CD1c-positive myeloid dendritic cell (primary cell): Measurements from ENCODE around the gene UBE2E1.
"Not testable (repeated sequence)": the region's sequence is repeated elsewhere in the genome, so short reads cannot be mapped to it uniquely, and the experiment has no call there.

ENCODE experiments used
- DNase-seq: peaks from one replicate; pipeline ENCODE4 v3.0.0-alpha.2; 2016; ENCODE audit errors: extremely low spot score

UBE2E1 gene

DNA sequence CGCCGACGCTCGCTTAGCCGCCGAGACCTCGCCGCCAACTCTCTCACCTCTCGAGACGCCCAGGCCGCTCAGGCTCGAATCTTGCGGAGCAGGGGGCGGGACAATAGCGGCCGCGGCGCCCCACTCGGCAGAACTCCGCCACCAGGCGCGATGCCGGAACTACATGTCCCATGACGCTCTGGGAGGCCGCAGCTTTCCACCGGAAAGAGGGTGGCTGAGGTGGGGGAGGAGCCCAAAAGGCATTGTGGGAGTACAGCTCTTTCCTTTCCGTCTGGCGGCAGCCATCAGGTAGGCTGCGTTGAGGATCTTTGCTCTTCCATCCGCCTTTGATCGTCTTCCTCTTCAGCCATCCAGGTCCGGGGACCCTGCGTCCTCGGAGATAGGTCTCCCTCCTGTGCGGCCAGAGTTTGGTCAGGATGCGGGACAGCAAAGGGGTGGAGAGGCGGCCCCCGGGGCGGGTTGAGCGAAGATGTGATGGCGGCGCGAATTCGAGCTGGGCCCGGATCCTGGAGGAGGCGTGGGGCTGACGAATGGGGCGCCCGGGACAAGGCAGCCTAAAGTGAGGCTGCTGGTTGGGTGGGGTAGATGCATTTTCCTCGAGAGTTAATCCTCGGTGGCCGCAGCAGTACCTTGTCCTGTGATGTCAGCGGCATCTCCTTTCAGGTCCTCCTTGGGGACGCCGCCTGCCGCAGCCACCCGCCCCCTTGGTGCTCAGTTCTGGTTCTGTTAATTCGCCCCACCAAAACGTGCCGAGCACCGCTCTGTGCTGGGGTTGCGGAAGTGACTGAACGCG, 111.3 kb downstream of the UBE2E1 start, which contains the start of the genes NKIRAS1 and RPL15:
Gene NKIRAS1 (minus strand): TSS at position 105 of the 793 bp plus-strand sequence. CDS start 6,086 bp downstream, outside the sequence.
Gene RPL15 (plus strand): TSS at position 247 of the 793 bp plus-strand sequence. CDS start 728 bp downstream, outside the sequence.
- DNase-seq: peak; percentile 98

DNA sequence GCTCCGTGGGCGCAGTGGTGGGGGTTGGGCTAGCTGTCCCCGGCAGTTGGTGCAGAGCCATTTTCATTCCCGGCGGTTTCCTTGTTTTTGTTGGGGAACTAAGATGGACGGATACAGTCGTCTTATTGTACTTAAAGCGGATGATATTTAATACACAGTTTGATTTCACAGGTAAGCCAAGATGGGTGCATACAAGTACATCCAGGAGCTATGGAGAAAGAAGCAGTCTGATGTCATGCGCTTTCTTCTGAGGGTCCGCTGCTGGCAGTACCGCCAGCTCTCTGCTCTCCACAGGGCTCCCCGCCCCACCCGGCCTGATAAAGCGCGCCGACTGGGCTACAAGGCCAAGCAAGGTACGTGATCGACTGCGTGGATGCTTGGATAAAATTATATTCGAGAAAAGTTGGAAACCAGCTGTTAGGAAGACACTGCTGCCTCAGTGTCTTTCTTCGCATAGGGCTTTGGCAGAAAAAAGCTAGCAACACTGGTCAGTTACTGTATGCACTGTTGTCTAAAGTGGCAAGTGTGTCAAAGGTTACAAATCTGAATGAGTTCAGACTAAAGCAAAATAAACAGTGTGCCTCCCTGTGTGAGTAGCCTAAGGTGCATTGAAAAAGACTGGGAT, 112.0 kb downstream of the UBE2E1 start:
- not testable (repeated sequence) for DNase-seq

DNA sequence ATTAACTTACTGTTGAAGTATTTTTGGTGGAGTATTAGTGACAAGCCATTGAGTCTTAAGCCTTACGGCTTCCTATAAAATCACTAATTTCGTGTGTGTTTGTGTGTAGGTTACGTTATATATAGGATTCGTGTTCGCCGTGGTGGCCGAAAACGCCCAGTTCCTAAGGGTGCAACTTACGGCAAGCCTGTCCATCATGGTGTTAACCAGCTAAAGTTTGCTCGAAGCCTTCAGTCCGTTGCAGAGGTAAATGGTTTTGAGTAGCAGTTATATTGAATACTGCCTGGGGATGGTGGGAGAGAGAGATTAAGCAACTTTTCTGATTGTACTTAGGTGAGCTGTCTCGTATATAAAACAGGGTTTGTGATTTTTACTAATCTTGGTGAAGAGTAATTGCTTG, 112.6 kb downstream of the UBE2E1 start:
- not testable (repeated sequence) for DNase-seq

DNA sequence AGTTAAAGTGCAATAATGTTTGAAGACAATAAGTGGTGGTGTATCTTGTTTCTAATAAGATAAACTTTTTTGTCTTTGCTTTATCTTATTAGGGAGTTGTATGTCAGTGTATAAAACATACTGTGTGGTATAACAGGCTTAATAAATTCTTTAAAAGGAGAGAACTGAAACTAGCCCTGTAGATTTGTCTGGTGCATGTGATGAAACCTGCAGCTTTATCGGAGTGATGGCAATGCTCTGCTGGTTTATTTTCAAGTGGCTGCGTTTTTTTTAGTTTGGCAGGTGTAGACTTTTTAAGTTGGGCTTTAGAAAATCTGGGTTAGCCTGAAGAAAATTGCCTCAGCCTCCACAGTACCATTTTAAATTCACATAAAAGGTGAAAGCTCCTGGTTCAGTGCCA, 113.9 kb downstream of the UBE2E1 start:
- DNase-seq: no peak

DNA sequence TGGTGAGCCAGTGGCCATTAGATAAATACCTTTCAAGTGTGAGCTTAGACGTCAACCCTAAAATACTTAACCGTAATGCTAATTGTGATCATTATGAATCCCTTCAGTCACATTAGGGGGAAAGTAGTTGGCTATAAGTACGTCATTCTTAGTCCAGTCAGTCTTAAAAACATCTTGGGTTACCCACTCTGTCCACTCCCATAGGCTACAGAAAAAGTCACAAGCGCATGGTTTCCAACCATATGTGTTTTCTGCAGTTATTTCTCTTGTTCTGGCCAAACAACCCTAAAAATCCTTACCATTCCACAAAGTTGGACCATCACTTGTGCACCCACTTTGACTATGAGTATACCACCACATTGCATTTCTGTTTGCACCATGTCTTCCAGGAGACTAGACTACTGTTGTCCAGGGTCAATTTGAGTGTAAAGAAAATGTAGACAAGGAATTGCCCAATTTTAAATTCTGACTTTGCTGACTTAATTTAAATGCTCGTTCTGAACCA, 114.4 kb downstream of the UBE2E1 start:
- no peak for DNase-seq

DNA sequence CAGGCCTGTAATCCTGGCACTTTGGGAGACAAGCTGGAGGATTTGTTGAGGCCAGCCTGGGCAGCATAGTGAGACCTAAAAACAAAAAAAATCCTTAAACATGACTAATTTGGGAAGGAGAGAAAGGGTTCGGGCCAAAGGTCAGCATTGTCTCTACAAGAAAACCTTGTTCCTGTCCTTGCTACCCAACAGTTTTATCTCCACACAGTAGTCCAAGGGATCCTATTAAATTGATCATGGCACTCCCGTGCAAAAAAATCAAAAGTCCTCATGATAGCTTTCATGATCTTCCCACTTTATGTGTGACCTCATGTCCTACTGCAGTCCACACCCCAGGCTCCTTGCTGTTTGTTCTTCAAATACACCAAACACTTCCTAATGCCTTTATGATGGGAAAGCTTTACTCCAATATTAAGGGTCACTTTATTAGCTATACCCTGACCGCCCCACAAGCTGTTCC, 115.3 kb downstream of the UBE2E1 start:
- no peak for DNase-seq

DNA sequence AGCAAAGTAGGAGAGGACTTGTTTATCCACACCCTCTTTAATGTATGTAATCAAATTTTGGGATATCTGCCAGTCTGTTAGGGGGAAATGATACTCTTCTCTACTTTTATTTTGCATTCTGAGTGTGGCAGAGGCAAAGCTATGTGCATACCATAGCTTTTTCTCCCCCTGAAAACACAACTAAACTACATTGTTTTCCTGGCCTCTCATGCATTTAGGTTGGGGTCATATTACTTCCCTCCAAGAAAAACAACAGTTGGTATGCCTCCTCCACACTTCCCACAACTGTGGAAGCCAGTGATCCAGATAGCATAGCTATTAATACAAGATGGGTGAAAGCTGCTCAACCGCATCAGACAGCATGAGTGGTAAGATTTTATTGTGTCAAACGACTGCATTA, 118.0 kb downstream of the UBE2E1 start:
- no peak for DNase-seq

DNA sequence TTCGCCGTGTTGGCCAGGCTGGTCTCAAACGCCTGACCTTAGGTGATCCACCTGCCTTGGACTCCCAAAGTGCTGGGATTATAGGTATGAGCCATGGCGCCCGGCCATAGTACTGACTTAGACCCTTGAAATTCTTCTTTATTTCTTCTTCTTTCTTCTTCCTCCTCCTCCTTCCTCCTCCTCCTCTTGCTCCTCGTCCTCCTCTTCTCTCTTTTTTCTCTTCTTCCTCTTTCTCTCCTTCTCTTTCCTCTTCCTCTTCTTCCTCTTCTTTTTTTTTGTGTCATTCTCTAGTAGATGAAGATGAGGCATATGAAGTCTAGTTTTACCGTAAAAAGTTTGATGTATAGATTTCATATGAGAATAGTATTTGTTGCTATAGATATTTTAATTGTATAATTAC, 120.5 kb downstream of the UBE2E1 start:
- no peak for DNase-seq

DNA sequence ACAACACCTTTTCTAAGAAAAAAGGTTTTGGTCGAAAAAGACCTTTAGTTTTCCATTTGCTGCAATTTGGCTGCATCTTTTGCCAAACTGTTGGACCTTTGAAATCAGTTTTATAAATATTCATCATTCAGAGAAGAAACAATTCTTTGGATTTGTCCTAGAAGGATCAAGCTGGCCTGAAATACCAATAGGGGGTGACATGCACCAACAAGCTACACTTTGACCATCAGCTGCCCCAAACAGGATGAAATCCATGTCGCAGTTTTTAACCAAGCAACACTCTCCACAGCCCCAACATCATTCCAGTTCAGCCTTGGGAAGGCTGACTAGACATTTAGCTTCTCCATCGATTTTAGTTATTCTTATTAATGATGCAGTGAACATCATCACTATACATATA, 121.0 kb downstream of the UBE2E1 start:
- no peak for DNase-seq

DNA sequence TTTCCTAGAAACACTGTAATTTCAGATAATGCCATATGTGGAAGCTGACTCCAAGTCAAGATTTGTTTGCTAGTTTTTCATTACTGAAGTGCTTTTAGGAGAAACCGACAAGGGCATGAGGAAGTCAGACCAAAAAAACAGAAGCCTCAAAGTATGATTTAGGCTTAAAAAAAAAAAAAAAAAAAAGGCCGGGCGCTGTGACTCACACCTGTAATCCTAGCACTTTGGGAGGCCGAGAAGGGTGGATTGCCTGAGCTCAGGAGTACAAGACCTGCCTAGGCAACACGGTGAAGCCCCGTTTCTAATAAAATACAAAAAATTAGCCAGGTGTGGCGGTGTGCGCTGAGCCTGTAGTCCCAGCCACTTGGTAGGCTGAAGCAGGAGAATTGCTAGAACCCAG, 122.8 kb downstream of the UBE2E1 start:
- DNase-seq: peak; percentile 57

DNA sequence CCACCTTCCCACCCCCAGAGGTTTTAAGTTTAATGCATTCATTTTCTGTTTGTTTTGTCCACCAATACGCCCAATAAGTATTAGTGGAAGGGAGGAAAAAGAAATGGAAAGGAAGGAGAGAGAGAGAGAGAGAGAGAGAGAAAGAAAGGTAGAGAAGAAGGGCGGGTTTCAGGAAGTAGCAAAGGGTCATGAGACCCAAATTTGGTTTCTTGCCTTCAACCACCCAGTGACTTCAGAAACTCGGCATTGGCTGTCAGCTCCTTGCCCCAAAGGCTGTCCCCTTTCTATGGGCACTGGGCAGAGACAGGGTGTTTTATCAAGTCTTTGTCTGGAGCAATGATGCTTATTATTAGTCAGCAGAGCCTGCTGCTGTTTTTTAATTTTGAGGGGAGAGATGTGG, 125.8 kb downstream of the UBE2E1 start:
- DNase-seq: no peak

DNA sequence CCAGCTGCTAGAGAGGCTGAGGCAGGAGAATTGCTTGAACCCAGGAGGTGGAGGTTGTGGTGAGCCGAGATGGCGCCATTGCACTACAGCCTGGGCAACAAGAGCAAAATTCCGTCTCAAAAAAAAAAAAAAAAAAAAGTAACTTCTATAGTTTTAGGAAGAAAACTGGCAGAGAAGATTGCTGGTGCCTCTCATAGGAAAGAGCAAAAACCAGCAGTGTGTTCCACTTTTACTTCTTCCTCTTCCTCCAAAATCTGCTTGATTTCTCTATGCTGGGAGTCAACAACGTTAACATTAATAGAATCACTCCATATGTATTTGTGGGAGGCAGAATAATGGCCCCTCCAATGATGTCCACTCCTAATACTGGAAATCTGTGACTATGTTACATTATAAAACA, 126.8 kb downstream of the UBE2E1 start:
- no peak for DNase-seq

DNA sequence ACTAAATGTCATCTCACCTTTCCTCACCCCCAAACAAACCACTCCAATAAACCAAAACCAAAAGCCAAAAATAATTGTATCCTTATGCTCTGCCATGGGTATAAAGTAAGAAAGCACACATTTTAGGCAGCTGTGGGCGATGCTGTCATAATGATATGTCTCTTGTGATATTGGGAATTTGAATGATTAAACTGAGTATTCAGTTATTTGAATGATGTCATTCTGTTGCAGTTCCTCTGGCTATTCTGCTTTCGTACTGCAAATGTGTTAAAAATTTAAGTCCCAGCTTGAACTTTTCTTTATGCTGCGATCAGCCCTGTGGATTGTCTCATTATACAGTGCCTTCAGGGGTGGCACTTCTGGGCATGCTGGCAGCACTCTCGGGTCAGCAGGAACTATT, 128.5 kb downstream of the UBE2E1 start:
- DNase-seq: no peak

DNA sequence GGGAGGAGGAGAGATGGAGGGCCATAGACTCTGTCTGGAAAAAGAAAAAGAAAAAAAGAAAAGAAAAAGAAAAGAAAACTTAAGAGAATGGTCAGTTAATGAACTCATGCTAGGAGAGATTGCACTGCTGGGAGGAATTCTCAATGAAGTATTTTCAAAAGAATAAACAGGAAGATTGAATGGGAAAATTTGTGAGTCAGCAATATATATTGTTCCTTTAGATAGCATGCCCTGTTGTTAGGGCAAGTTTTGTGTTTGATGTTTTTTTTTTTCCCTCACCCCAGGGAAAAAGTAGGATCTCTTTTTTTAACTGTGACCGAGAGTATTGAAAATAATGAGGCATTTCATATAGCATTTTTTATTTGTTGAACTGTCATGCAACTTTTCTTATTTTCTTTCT, 131.5 kb downstream of the UBE2E1 start:
- no peak for DNase-seq

DNA sequence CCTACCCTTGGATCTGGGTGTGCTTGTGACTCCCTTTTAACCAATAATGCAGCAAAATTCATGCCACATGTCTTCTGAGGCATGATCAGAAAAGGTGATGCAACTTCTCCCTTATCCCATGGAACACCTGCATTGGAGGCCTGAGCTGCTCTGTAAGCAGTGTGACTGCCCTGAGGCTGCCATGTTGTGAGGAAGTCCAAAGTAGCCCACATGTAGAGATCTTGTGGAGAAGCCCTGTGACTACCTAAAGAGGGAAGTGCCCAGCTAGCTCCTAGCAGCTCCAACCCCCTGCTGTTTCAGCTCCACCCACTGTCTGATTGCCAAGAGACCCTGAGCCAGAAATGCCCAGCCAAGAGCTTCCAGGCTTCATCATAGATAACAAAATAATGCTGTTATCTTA, 132.9 kb downstream of the UBE2E1 start:
- DNase-seq: peak; percentile 12

DNA sequence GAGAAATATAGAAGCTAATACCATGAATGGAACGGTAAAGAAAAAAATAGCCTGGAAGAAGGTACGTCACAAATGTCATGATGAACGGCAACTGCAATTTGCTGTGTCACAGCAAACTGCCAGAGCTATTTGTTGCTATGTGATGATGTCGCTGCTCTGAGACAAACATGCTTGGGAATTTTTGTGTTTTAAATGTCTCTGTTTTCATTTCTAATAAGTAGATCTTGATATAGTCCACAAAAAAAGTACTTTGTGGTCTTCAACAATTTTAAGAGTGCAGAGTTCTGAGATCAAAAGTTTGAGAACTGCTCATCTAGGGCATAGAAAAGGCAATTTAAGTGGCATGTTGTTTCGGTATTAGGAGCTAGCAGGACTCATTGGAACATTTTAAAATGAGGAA, 135.0 kb downstream of the UBE2E1 start:
- no peak for DNase-seq
